NCI-H69 (cell line): ENCODE measurements around the gene NOX3.

Experiments used
- DNase-seq: peaks from one replicate; lab custom pipeline; 2025; lab: John Stamatoyannopoulos, UW

Gene NOX3

DNA sequence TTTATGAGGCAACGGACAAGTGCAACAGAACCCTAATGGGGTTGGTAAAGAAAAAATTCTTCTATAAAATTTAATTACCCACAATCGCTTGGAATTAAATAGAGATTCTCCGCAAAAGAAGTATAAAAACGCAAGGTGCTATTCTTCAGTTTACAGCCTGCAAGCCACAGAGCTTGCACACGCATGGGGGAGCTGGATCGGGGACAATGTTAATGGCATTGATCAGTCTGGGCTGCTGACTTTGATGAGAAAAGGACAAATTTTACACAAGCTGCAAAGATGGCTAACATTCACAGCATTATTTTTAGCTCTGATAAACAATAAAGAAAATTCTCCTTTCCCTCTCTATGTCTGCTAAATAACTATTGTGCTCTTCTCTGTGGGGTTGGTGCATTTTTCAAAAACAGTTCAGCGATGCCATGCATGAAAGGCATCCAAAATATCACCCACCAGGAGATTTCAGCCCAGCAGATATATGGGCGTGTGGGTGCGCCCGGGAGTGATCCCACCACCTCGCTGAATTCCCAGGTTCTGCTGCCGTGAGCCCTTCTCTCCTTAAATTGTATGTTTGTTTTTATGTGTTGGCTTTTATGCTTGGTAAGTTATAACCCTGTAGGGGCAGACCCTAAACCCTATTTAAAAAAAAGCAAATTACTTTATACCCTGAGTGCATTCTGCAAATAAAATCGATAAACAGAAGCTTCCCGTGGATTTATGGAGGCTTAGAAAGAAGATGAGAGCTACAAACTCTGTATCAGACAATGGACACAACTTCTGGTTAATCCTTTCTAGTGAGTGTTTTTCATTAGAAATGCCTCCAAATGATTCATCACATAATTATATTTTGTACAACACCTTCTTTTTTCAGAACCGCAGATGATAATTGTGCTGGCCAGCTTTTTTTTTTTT is 55.6 kb downstream of the NOX3 start:
- DNase-seq, result no peak

GRCh38 chr6:155399062-155399744 is 56.4 kb downstream of the NOX3 start:
- DNase-seq, result no peak

- no peak for DNase-seq
Observed at GRCh38 chr6:155398701-155399061, 57.0 kb downstream of the NOX3 start.

DNA sequence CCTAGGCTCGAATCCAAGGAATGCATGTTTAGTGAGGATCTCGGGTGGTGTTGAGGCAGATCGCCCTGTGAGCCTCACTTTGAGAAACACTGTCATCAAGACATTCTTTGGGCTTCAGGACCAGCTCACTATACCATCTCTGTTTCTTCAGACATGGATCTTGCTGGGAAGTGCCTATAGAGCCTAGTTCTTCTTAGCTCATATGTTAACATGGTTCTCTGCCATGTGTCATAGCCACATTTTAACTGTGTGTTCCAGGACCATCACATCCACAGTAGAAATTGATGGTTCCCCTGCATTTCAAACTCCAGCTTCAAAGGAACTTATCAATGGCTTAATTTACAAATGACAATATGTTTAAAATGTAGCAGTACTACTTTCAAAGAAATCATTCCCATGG is 57.4 kb downstream of the NOX3 start:
- no peak for DNase-seq

GRCh38 chr6:155397172-155397705 is 58.4 kb downstream of the NOX3 start:
- no peak for DNase-seq

GRCh38 chr6:155396605-155397004 is 59.0 kb downstream of the NOX3 start:
- DNase-seq, result no peak

DNA sequence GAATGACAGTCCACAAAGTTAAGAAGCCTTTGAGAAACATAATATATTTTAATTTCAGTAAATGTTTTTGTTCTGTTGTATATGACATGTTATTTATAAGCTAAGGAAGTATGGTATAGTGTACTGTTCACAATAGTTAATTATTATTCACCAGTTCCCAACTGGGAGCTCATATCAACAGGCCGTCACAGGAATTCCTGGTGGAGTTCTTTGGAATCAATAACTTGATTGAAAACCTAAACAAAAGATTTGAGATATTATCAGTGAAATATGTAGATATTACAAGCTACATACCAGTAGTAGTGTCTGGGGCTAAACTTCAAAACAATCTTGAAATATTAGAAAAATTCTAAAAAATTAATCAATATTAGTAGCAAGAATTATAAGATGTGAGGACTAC is 60.3 kb downstream of the NOX3 start:
- DNase-seq, result no peak

GRCh38 chr6:155389130-155389529 is 66.5 kb downstream of the NOX3 start:
- DNase-seq, result no peak

DNA sequence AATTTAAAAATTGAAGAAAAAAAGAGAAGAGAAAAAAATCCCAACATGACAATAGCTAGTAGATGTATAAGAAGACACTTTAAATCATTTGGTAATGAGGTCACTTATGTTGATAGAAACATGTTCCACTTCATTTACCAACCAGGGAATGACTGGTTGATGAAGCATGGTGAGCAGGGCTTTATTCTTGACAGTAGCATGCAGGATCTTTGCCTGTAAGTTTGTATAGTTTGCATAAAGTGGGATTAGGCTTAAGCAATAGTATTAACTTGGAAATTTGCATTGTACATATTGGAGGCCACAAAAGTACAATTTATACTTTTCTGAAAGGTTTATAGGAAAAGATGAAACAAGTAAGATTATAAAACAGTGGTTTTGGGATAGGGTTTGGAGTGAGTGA is 67.0 kb downstream of the NOX3 start:
- no peak for DNase-seq

- DNase-seq, result no peak
Observed at GRCh38 chr6:155387481-155387880, 68.2 kb downstream of the NOX3 start.

DNA sequence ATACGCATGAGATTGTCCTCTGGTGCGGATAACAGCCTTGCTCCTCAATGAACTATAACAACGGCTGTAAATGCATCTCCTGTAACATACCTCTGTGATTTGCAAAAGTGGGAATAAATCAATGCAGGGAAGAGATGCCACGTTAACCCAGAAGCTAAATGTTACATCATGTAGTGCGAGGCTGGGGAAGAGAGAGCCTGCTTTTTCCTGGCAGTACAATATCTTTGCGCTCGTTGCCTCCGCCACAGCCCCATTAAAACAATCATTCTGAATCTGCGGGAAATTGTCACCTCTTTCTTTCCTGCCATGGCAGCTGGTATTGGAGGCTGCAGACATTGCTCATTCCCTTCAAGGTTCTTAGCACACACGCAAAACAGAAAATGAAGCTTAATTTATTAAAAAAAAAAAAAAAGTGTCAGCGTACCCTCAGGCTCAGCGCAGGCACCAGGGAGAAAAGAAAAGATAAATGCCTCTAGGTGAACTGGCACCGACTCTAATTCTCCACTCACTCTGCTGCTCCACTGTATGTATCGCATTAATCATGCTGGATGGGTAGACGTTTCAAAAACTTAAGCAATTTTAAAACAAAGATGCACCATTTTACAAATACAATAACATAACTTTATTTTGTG is 71.2 kb downstream of the NOX3 start:
- no peak for DNase-seq

- no peak for DNase-seq
Observed at GRCh38 chr6:155383913-155384312, 71.7 kb downstream of the NOX3 start.

- no peak for DNase-seq
Observed at GRCh38 chr6:155382338-155382685, 73.3 kb downstream of the NOX3 start.

GRCh38 chr6:155381673-155382337 is 73.8 kb downstream of the NOX3 start:
- no peak for DNase-seq

DNA sequence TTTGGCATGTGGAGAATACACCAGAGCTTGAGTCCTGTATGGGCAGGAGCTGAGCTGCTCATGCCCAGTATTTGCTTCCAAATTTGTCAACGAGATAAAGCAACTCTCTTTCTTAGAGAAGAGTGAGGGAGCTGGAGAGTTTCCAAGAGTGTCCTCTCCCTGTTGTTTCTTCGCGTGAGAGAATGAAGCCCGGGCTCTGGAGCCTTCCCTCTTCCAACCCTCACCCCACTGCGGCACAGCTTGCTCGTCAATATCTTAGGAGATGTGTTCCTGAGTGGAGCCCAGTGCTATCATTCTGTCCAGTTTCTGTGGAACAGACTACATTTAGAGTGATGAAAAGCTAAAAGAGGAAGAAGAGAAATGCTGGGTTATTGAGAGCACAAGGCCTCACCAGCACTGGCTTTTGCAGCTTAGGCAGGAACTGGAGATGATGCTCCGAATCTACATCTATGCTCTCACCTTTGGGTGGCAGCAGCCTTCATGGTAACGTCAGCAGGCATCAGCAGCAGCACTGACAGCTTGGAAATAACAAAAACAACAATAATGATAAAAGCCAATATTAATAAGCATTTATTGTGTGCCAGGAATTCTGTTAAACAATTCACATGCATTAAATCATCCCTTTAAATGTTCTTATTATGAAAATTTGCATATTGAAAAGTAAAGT is 74.8 kb downstream of the NOX3 start:
- peak; percentile 14 for DNase-seq

DNA sequence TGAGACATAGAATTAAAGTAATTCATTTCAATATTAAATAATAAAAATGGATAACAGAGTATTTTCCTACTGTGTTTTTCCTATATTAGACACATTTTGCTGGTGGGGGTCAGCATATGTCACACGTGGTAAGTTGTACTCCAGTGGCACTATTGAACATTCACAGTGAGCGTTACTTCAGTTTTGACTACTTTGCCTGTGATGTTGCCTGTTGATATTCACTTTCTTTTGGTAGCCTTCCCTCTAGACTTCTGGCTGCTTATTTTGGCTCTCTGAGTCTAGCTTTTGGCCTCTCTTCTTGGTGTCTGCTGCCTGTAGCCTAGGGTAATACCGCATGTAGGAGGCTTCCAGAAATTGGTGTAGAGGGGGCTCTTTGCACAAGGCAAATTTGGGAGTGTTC is 76.9 kb downstream of the NOX3 start:
- no peak for DNase-seq

GRCh38 chr6:155378276-155378675 is 77.4 kb downstream of the NOX3 start:
- no peak for DNase-seq

DNA sequence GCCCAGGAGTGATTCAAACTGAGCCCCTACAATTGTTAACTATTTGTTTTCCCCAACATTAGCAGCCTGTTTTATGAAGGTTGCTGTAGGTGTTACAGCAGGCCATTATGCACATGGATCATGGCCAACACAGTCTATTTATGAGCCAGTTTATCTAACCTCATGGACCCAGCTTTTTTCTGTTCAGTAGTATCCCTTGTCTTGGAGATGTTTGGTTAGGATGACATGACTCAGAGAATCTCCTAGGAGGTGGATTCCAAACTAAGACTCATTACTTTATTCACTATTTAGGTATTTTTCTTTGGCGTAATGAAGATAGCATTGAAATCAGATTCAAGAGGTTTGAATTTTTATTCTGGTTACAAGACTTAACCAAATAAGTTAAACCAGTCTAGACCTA is 78.6 kb downstream of the NOX3 start:
- no peak for DNase-seq

DNA sequence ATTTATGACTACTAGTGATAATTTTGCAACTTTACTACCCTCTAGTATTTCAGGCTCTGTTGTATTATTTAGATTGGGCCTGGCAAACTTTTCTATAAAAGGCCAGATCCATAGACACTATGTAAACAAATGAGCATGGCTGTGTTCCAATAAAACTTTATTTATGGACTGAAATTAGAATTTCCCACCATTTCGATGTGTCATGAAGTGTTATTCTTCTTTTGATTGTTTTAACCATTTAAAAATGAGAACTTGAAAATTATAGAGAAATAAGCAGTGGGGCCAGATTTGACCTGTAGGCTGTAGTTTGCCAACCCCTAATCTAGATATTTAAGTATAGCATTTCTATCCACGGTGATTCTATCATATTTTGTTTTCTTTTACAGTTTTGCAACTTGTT is 79.8 kb downstream of the NOX3 start:
- DNase-seq, result no peak

DNA sequence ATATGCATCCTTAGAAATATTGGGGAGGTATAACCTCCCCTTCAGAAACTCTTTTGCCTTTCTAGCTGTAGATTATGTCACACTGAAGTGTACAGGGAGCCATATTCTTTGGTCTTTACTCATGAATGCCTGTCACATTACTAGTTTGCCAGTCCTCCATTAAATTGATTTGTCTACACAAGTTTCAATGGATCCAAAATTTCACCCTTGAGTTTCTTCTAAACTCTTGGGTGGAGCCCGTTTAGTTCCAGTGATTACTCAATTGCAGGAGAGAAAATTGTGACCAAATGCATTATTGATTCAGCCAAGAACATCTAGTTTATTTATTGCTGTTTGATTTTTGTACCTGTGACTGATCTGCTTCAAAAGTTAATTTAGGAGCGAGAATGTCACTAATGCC is 81.0 kb downstream of the NOX3 start:
- no peak for DNase-seq

- DNase-seq, result no peak
Observed at GRCh38 chr6:155373276-155373675, 82.4 kb downstream of the NOX3 start.

GRCh38 chr6:155372256-155372655 is 83.4 kb downstream of the NOX3 start:
- DNase-seq, result no peak
